HG02938 (cell line): ENCODE results near the gene SH3D19.

Source experiments
- ATAC-seq: cut with Tn5 transposase; IDR thresholded peaks from one replicate; pipeline ENCODE4 v1.9.1; 2021; ENCODE audit warnings: mild to moderate bottlenecking, moderate library complexity; ENCODE audit not compliant: unreplicated experiment

The SH3D19 gene

DNA sequence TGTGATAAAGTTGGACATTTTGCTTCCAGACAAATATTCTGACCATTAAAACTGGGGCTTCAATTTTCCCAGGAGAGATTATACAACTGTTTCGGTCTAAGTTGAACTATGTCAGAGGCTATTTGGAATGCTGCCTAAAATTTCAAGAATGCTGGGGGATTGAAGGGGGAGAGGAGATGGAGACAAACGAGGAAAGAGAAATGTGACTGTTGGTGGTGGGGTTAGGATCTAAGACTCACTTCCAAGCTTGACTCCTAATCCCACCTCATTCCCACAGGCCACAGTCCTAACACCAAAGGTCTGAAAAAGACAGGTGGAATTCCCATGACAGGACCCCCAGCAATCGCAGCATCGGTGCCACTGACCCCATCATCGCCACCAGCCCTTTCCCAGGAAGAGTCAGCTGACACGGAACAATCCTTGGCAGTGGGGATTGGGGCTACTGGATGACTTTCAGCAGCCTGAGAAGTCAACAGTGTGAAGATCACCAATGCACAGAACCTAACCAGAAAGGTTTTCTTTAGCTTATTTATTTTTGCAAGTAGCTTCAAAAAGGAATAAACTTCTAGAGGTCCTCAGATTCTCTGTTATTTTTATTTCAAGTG lies 122.5 kb downstream of the SH3D19 start:
- no peak for ATAC-seq

DNA sequence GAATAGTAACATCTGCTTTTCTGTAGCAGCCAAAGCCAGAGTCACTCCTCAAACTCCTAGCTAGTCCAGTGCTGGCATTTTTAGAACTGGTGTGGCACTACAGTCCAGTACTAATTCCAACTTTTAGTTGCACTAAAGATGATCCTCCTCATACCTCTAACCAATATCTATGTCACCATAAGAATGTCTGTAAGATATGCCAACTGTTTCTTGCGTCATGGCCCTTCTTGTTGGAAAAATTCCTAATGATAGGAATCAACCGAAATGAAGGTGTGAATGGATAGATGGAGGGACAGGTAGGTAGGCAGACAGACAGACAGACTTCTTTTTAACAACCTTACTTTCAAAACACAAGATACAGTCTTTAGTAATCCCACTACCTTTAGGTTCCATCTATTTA lies 123.0 kb downstream of the SH3D19 start:
- no peak for ATAC-seq

GRCh38 chr4:151199319-151200190 lies 125.8 kb downstream of the SH3D19 start:
- ATAC-seq, result no peak

GRCh38 chr4:151198748-151199147 lies 126.7 kb downstream of the SH3D19 start:
- no peak for ATAC-seq

- no peak for ATAC-seq
Measured at GRCh38 chr4:151197247-151197646, 128.2 kb downstream of the SH3D19 start.

DNA sequence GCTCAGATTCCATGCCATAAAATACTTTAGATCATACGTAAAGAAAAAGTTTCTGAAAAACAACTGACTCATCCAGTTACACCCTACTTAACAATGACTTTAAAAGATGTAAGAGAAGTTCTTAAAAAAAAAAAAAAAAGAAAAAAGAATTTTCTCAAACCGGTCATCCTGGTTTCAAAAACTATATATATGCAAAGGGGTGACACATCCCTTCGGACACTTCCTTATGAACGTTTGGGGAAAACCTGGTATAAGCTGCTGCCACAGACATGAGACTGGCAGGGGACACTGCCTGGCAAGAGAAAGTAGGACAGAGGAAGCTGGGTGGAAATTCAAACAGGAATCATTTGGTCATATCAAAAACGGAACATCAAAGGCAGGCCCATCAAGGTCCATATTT lies 129.6 kb downstream of the SH3D19 start:
- no peak for ATAC-seq

- ATAC-seq, result no peak
Measured at GRCh38 chr4:151193414-151193813, 132.0 kb downstream of the SH3D19 start.

DNA sequence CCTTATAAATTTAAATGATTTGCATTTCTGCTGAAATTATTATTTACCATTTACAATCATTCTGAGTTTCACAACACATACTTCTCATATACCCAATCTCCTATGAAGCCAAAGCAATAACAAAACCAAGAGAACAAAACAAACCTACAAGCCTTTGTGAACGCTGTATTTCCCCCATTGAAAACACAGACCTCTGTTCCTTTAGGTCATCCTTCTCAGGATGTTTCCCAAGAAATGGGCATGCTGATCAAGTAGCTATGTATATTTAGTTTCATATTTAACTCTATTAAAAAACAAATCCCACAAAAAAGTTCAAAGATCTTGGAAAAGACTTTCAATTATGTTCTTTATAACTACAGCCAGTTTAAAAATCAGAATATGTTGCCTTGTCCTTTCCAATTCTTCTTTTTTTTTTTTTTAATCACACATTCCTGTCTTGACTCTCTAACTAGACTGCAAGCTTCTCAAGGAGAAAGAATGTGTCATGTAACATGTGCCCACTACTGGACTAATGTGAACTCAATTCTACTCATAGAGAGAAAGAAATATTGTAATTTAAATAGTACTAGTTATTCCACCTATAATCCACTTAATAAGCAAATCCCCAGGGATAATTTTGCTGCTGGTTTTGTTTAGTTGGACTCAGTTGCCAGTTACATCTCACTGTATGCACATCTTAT lies 132.7 kb downstream of the SH3D19 start:
- ATAC-seq, result no peak

GRCh38 chr4:151184523-151185458 lies 140.6 kb downstream of the SH3D19 start:
- ATAC-seq, result no peak

DNA sequence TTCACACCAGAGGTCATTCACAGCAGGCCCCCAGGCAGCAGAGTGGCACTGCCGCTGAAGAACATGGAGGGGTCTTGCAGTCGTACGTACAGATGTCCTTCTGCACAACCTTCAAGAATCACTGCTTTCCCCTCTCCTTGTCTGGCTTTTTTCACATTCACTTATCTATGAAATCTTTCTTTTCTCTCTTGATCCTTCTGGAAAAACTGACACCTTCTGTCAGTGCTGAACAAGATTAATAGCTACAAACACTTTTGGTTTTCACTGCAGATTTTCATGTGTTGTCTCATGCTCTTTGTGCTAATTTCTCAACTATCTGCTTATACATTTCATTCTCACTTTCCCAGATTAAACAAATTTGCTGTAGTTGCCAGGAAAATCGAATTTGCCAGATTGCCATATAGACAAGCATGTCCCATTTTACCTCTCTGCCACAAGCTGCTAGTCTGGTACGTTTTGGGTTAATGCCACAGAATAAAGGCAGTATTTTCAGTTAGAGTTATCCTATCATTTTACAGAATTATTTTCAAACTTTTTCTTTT lies 142.9 kb downstream of the SH3D19 start:
- ATAC-seq, result no peak

DNA sequence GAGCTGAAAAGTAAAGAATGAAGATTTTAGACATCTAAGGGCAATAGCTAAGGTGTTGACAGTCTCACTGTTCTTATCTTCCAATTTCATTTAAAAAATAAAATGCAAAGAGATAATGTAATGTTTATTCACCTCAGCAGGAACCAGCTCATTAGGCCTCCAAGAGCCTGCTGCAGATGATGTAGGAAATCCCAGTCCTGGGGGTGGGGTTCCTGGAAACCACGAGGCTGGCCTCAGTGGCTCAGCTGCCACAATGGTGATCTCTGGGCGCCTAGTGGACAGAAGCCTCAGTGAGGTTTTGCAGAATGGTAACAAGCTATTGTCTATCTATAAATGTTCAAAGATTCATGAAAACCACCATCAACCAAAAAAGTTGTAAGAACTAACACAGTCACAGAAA lies 148.7 kb downstream of the SH3D19 start:
- ATAC-seq, result no peak

DNA sequence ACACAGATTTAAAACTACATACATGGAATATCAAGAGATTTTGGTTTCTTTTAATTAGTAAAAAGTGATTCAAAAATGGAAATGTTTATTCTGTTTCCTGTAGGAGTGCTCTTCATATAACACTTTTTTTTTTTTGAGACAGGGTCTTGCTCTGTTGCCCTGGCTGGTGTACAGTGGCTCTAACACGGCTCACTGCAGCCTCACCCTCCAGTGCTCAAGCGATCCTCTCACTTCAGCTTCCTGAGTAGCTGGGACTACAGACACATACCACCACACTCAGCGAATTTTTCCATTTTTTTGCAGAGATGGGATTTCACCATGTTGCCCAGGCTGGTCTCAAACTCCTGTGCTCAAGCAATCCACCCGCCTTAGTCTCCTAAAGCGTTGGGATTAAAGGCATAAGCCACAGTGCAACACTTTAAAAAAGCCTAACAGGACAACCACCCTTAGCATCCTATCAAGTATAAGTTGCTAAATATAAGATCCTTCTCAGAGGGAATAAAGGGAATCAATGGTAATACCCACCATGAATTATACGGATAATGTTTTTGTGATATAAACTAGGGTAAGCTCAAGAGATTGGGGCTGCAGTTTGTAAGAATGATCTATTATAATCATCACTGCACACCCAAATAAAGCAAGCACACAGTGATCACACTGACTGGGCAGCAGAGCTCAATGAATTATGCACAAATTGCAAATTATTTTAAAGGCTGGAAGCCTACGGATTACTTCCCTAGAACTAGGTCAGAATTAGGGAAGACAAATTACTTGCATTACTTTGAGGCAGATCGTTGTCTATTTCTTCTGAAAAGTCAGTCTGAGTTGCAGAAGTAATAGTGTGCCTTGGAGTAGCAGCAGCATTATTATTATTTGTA lies 149.4 kb downstream of the SH3D19 start:
- ATAC-seq, result no peak

DNA sequence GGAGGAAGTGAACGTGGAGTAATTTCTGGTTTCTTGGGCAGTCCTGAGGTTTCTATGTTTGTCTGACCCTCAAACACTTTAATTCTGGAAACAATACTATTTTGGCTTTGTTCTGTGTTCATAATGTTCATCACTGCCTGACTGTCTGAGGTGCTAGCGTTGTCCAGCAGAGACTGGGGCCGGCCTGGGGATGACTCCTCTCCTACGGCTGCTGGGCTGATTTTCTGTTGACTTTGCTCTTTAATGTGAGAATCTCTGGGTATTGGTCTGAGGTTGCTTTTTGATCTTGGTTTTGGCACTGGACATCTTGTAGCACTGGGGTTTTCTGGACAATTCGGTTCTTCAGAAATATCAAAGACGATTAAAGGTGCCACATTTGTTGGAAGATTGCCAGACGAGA lies 150.2 kb downstream of the SH3D19 start:
- ATAC-seq, result no peak

GRCh38 chr4:151174784-151175183 lies 150.6 kb downstream of the SH3D19 start:
- ATAC-seq, result no peak

DNA sequence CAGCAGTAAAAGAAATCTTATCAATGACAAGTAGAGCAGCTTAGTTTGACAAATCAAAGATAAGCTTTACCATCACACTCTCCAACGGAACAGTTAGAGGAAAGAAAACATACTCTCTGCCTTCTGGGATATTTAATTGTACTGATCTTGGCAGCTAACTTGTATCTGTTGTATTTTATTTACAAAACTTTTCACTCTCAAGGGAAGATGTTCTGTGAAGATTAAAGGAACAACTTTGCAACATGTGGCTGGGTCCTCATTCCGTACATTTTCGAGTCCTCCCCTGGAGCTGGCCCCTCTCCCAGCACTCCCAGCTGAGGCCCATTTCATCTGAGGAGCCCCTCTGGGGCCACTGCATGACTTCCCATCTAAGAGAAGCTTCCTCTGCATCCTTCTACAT lies 151.5 kb downstream of the SH3D19 start:
- ATAC-seq, result no peak

- no peak for ATAC-seq
Measured at GRCh38 chr4:151169900-151170299, 155.5 kb downstream of the SH3D19 start.

DNA sequence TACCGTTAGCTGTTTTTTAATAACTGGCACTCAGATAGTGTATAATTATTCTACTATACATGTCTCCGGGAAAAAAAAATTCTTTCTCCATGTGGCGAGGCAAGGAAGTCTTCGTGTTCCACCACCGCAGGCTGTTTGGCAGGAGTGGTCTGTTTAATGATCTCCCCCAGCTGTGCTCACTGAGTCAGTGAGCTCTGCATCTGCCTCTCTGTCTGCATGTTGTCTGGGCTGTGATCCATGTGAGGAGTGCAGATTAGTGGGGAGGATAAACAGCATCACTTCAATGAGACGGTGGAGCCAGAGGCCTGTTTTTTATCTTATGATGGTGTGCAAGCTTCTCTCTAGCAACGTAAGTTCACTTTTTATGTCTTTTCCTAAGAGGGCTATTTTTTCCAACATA lies 156.2 kb downstream of the SH3D19 start:
- no peak for ATAC-seq

DNA sequence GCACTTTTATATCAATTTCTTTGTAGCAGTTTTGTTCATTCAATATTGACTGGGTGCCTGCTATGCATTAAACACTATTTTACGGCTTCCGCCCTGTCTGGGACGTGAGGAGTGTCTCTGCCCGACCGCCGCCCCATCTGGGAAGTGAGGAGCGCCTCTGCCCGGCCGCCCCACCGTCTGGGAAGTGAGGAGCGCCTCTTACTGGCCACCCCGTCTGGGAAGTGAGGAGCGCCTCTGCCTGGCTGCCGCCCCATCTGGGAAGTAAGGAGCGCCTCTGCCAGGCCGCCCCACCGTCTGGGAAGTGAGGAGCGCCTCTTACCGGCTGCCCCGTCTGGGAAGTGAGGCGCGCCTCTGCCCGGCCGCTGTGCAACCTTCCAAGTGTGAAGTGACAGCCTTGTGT lies 157.8 kb downstream of the SH3D19 start:
- ATAC-seq, result no peak

- ATAC-seq, result no peak
Measured at GRCh38 chr4:151166636-151167035, 158.8 kb downstream of the SH3D19 start.
